Mesothelial cell of epicardium (in vitro differentiated cells): ENCODE results near the gene C4BPB. TPM values are rescaled to one million over a fixed set of nuclear protein-coding genes. Genes with fewer than 3 reads are reported as not detected.

Experiments used
- DNase-seq, 2 experiments: peaks; one replicate each; pipeline ENCODE4 v3.0.0; 2021; ENCODE audit warnings: low spot score in 2 of 2; ENCODE audit not compliant: unreplicated experiment in 2 of 2
- H3K27ac Mint-ChIP-seq: 2 replicates; pipeline ENCODE4 v1.8.0; 2021; ENCODE audit warnings: mixed read lengths
- H3K27me3 Mint-ChIP-seq: 2 replicates; pipeline ENCODE4 v1.8.0; 2021; ENCODE audit warnings: low read depth, mixed read lengths
- H3K36me3 Mint-ChIP-seq: 2 replicates; pipeline ENCODE4 v1.8.0; 2021; ENCODE audit warnings: mixed read lengths
- H3K4me1 Mint-ChIP-seq: 2 replicates; pipeline ENCODE4 v1.8.0; 2021; ENCODE audit warnings: mixed read lengths
- H3K4me3 Mint-ChIP-seq: 2 replicates; pipeline ENCODE4 v1.8.0; 2021; ENCODE audit warnings: mild to moderate bottlenecking, moderate library complexity, mixed read lengths
- H3K9me3 Mint-ChIP-seq: 2 replicates; pipeline ENCODE4 v1.8.0; 2021; ENCODE audit warnings: mixed read lengths
- CTCF ChIP-seq: fragments of 200-600 bp; sonication (generic); IDR thresholded peaks from one replicate; pipeline ENCODE4 v1.5.0; 2021; ENCODE audit warnings: antibody characterized with exemption; ENCODE audit not compliant: unreplicated experiment
- total RNA-seq: library from RNA; stranded (reverse); gene quantifications from 3 replicates; pipeline ENCODE4 v1.2.1, GENCODE V29; 2021

The C4BPB gene
- total RNA-seq, 1 donor from 2014 or later = not detected

- peak overlapping the region; percentile 97 for H3K4me3 Mint-ChIP-seq
- peak overlapping the region; percentile 99 for H3K27ac Mint-ChIP-seq
- peaks cover 50% of the 10 kb centered on the region for H3K4me1 Mint-ChIP-seq
- H3K27me3 Mint-ChIP-seq = no peaks in the 10 kb centered on the region
- DNase-seq = peak; percentile 85 to 92
- H3K36me3 Mint-ChIP-seq = peaks cover 7% of the 10 kb centered on the region
- no peaks in the 10 kb centered on the region for H3K9me3 Mint-ChIP-seq
- TF ChIP-seq CTCF = no peak
Observed at GRCh38 chr1:207050480-207051190, 38.0 kb upstream of the C4BPB start.

DNA sequence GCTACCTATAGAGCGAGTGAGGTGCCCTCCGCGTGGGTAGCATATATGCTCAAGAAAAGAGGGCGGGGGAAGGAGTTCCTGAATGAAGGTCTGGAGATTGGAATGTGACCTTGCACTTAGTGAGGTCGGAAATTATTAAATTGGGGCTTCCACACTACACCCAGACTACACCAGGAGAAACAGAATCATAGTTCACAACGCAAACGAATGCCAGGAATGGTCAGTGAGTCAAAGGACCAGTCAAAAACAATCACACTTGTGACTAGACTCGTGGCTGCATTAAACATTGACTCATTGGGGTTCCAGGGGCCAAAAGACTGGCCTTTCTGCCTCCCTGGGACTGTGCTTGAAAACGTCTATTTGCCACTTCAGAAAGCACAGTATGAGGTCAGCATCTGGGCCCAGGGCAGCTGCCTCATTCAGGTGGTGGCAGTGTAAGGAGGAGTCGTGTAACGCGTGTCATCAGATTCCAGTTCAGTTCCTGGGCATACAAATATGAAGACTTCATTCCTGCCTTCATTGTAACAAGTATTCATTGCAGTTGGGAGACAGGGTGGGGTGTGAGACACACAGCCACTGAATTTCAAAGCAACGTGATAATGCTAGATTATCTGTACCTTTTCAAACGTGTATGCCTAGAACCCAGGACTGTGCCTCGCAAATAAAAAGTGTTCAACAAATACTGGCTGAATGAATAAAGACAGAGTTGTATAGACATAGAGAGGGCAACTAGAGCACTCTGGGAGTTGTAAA, 37.3 kb upstream of the C4BPB start, which contains the start of gene YOD1:
TSS of gene YOD1 (minus strand) at position 18 of the 753 bp plus-strand sequence. CDS start 178 bp downstream, outside the sequence.
- Mint-ChIP-seq H3K9me3 (no peaks in the 10 kb centered on the region), H3K4me1 (peaks cover 45% of the 10 kb centered on the region)
- DNase-seq = no peak

GRCh38 chr1:207052911-207053769, 35.5 kb upstream of the C4BPB start, which contains the start of gene PFKFB2:
Gene PFKFB2, plus strand, starts transcription at chr1:207053275. Its CDS starts 1,443 bp downstream, at chr1:207054718.
- Mint-ChIP-seq H3K4me1 (peaks cover 33% of the 10 kb centered on the region), H3K9me3 (no peaks in the 10 kb centered on the region), H3K36me3 (no peaks in the 10 kb centered on the region), H3K27me3 (no peaks in the 10 kb centered on the region), H3K4me3 (peak within 1 kb of the TSS; percentile 97), H3K27ac (peak within 1 kb of the TSS; percentile 99)
- TF ChIP-seq CTCF = no peak
- peak; percentile 95 to 98 for DNase-seq

More for the DNA sequence above, 37.3 kb upstream of the C4BPB start, which contains the start of gene YOD1:
- peak within 1 kb of the TSS; percentile 97 for H3K4me3 Mint-ChIP-seq
- peak within 1 kb of the TSS; percentile 99 for H3K27ac Mint-ChIP-seq
- H3K36me3 Mint-ChIP-seq = peaks cover 7% of the 10 kb centered on the region
- TF ChIP-seq CTCF = no peak
- no peaks in the 10 kb centered on the region for H3K27me3 Mint-ChIP-seq

DNA sequence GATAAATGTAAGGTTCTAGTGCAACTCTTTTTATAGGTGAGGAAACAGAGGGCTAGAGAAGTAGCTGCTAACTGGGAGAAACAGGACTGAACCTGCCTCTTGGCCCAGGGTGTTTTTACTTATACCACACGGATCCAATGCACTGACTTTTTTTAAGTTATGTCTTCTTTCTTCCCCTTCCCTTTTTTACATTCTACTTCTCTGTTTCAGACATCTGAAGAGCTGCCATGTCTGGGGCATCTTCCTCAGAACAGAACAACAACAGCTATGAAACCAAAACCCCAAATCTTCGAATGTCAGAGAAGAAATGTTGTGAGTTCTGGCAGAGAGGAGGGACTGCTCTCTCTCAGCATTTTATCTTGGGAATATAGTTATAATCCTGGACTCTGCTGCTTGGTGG, 34.2 kb upstream of the C4BPB start:
- peak overlapping the region; percentile 49 for H3K27ac Mint-ChIP-seq
- no peak for DNase-seq
- peaks cover 28% of the 10 kb centered on the region for H3K4me1 Mint-ChIP-seq
- no peak for TF ChIP-seq CTCF
- peak overlapping the region; percentile 97 for H3K4me3 Mint-ChIP-seq
- H3K36me3 Mint-ChIP-seq = no peaks in the 10 kb centered on the region
- no peaks in the 10 kb centered on the region for H3K9me3 Mint-ChIP-seq
- H3K27me3 Mint-ChIP-seq = no peaks in the 10 kb centered on the region

DNA sequence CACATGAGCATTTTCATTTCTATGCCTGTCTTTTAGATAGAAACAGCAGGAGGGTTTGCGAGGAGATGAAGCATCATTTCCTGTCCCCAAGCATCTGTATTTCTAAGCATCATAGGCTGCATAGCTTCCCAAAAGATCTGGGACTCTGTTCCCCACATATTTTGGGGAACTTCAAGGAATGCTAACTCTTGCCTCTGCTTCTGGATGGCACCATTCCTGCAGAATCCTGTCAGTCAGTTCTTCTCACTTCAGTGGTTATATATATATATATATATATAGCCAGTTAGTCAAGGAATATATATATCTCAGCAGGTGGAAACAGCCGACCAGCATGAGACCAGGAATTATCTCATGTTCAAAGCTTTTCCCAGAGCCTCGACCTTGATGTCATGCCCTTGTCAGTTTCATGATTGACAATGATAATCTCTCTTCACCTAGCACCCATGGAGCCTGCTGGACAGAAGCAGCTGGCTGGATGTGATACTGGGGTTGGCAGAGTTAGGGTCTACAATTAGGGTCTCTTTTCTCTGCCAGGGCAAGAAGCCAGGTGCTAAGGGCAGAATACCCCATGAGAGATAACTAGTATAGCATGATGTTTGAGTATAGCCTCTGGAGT, 33.2 kb upstream of the C4BPB start:
- DNase-seq = no peak
- TF ChIP-seq CTCF = no peak
- Mint-ChIP-seq H3K4me3 (no peak overlapping the region), H3K27me3 (no peaks in the 10 kb centered on the region), H3K4me1 (peaks cover 24% of the 10 kb centered on the region), H3K27ac (no peak overlapping the region), H3K36me3 (no peaks in the 10 kb centered on the region), H3K9me3 (no peaks in the 10 kb centered on the region)
